Endothelial cell of umbilical vein (primary cell): Measurements from ENCODE around the gene SLC6A2.

Experiments
- CTCF ChIP-seq, 2 donors: IDR thresholded peaks; 1 replicate in 1 of 2; 2 replicates in 1 of 2; pipeline ENCODE4 v1.5.1; 2011; ENCODE audit warnings: low read length in 2 of 2, mild to moderate bottlenecking in 2 of 2, moderate library complexity in 2 of 2, control low read depth in 1 of 2, inconsistent platforms in 1 of 2, low read depth in 1 of 2; ENCODE audit not compliant: insufficient read depth in 1 of 2; ENCODE audit errors: extremely low read depth in 1 of 2
- MAX ChIP-seq: IDR thresholded peaks from 2 replicates; pipeline ENCODE4 v1.6.1; 2011; ENCODE audit not compliant: insufficient read depth, insufficient read length
- POLR2A ChIP-seq: IDR thresholded peaks from 2 replicates; pipeline ENCODE4 v1.6.1; 2012; ENCODE audit warnings: low read depth, mild to moderate bottlenecking, control low read depth, low read length
- POLR2AphosphoS5 ChIP-seq: IDR thresholded peaks from 2 replicates; pipeline ENCODE4 v1.6.1; 2012; ENCODE audit warnings: low read depth, mild to moderate bottlenecking, control low read depth, low read length, moderate library complexity; ENCODE audit not compliant: insufficient read depth

GRCh38 chr16:55661941-55662643 lies 6.3 kb downstream of the SLC6A2 start:
- TF ChIP-seq POLR2A: no peak
- no peak for TF ChIP-seq MAX
- no peak for TF ChIP-seq POLR2AphosphoS5
- no peak for TF ChIP-seq CTCF (IDR thresholded peaks at IDR 0.05; ENCODE audit: extremely low read depth in 1 of 2, insufficient read depth in 1 of 2, low read depth in 1 of 2, low read length in 2 of 2)
